Glutamatergic neuron (in vitro differentiated cells): ENCODE data around the gene KLK4. TPM values are rescaled to one million over a fixed set of nuclear protein-coding genes. Genes with fewer than 3 reads are reported as not detected.

Source experiments
- DNase-seq: peaks from one replicate; pipeline ENCODE4 v3.0.0; 2022
- H3K27ac Mint-ChIP-seq: one replicate; pipeline ENCODE4 v1.8.0; 2020; ENCODE audit warnings: mild to moderate bottlenecking, mixed read lengths, inconsistent platforms; ENCODE audit not compliant: unreplicated experiment
- H3K27me3 Mint-ChIP-seq: one replicate; pipeline ENCODE4 v1.8.0; 2020; ENCODE audit warnings: mild to moderate bottlenecking, moderate library complexity, mixed read lengths, inconsistent platforms; ENCODE audit not compliant: unreplicated experiment
- H3K36me3 Mint-ChIP-seq: one replicate; pipeline ENCODE4 v1.8.0; 2020; ENCODE audit warnings: mild to moderate bottlenecking, mixed read lengths, inconsistent platforms; ENCODE audit not compliant: unreplicated experiment
- H3K4me1 Mint-ChIP-seq: one replicate; pipeline ENCODE4 v1.8.0; 2020; ENCODE audit warnings: mild to moderate bottlenecking, low read depth, mixed read lengths, inconsistent platforms; ENCODE audit not compliant: unreplicated experiment
- H3K4me3 Mint-ChIP-seq: one replicate; pipeline ENCODE4 v1.8.0; 2020; ENCODE audit warnings: mild to moderate bottlenecking, mixed read lengths, inconsistent platforms; ENCODE audit not compliant: unreplicated experiment
- H3K9me3 Mint-ChIP-seq: one replicate; pipeline ENCODE4 v1.8.0; 2020; ENCODE audit warnings: mild to moderate bottlenecking, moderate library complexity, mixed read lengths, inconsistent platforms; ENCODE audit not compliant: unreplicated experiment
- CTCF ChIP-seq: fragments of 200-600 bp; sonication (generic); IDR thresholded peaks from one replicate; pipeline ENCODE4 v1.5.0; 2021; ENCODE audit not compliant: partially characterized antibody, unreplicated experiment
- total RNA-seq: library from RNA; stranded (reverse); fragmentation: NEBNext Ultra II Directional; extraction: Animal tissue kit (Norgen Biotek cat#: 25700); gene quantifications from one replicate; pipeline ENCODE4 v1.2.1, GENCODE V29; 2021; ENCODE audit not compliant: unreplicated experiment

The KLK4 gene
- total RNA-seq, 1 donor from 2014 or later = 0.66 TPM

- Mint-ChIP-seq H3K4me3 (no peak overlapping the region), H3K9me3 (peaks cover 2% of the 10 kb centered on the region), H3K4me1 (no peaks in the 10 kb centered on the region), H3K27ac (no peak overlapping the region), H3K27me3 (peaks cover 4% of the 10 kb centered on the region), H3K36me3 (no peaks in the 10 kb centered on the region)
- no peak for TF ChIP-seq CTCF
- no peak for DNase-seq
Measured at GRCh38 chr19:50916069-50916468, 4.9 kb upstream of the KLK4 start.

DNA sequence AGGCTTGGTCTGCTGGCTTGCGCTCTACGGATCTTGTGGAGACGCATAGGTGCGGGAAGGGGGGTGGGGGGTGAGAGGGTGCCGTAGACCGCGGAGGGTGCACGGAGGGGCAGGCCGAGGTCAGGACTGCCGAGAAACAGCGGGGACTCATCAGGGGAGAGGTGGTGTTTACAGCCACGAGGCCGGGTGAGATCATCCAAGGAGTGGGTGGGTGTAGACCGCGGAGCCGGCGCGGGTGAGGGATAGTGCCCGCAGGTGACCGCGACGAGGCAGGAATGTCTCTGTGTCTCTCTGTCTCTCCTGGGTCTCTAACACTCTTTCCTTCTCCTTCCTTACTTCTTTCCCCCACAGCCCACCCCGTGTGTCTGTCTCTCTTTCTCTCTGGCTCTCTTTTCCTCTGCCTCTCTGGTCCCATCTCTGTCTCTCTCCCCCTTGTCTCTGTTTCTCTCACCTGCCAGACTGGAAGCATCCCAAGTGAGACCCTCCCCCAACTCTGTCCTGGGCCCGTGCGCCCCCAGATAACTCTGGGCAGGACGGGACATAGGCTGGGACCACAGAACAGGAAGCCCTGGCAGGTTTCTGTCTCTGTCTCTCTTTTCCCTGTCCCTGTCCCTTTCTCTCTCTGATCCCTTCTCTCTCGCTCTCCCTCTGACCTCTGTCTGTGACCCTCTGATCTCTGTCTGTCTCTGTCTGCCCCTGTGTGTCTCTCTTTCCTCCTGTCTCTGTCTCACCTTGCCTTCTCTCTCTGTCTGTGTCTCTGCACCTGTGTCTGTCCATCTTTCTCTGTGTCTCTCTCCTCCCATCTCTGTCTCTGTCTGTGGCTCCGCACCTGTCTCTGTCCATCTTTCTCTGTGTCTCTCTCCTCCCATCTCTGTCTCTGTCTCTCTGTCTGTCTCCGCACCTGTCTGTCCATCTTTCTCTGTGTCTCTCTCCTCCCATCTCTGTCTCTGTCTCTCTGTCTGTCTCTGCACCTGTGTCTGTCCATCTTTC lies 1.8 kb upstream of the KLK4 start:
- peaks cover 17% of the 10 kb centered on the region for H3K27me3 Mint-ChIP-seq
- H3K9me3 Mint-ChIP-seq = peaks cover 4% of the 10 kb centered on the region
- H3K36me3 Mint-ChIP-seq = no peaks in the 10 kb centered on the region
- H3K4me3 Mint-ChIP-seq = no peak overlapping the region
- no peak for TF ChIP-seq CTCF
- no peaks in the 10 kb centered on the region for H3K4me1 Mint-ChIP-seq
- H3K27ac Mint-ChIP-seq = no peak overlapping the region
- no peak for DNase-seq

GRCh38 chr19:50912102-50912599 lies 956 bp upstream of the KLK4 start:
- Mint-ChIP-seq H3K4me3 (no peak overlapping the region), H3K4me1 (no peaks in the 10 kb centered on the region), H3K27me3 (peaks cover 17% of the 10 kb centered on the region), H3K9me3 (peaks cover 4% of the 10 kb centered on the region), H3K27ac (no peak overlapping the region), H3K36me3 (no peaks in the 10 kb centered on the region)
- DNase-seq = no peak
- TF ChIP-seq CTCF = no peak

DNA sequence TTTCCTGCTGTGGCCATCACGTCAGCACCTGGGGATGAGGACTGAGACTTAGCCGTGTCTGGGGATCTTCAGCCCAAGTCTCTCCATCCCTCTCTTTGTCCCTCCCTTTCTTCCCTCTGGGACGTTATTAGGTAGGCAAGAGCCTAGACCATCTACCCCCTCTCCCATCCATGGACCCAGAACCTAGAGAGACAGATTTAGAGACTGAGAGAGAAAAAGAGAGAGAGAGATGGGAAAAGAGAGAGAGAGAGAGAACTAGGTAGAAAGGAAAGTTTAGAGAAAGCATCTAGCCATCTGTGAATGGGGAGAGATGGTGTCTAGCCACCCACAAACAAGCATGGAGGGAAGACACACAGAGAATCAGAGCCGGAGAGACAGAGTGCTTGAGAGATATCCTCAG lies 473 bp downstream of the KLK4 start:
- DNase-seq = no peak
- no peak overlapping the region for H3K4me3 Mint-ChIP-seq
- H3K4me1 Mint-ChIP-seq = no peaks in the 10 kb centered on the region
- no peaks in the 10 kb centered on the region for H3K36me3 Mint-ChIP-seq
- no peak overlapping the region for H3K27ac Mint-ChIP-seq
- peaks cover 4% of the 10 kb centered on the region for H3K9me3 Mint-ChIP-seq
- H3K27me3 Mint-ChIP-seq = peaks cover 16% of the 10 kb centered on the region
- no peak for TF ChIP-seq CTCF
